CMK (cell line): Measurements from ENCODE around the gene RUNX2.

Source experiments
- DNase-seq: peaks from one replicate; pipeline ENCODE4 v3.0.0-alpha.2; 2010; ENCODE audit warnings: low read depth

The RUNX2 gene

GRCh38 chr6:45589367-45589766 lies 261.2 kb downstream of the RUNX2 start:
- DNase-seq: no peak

DNA sequence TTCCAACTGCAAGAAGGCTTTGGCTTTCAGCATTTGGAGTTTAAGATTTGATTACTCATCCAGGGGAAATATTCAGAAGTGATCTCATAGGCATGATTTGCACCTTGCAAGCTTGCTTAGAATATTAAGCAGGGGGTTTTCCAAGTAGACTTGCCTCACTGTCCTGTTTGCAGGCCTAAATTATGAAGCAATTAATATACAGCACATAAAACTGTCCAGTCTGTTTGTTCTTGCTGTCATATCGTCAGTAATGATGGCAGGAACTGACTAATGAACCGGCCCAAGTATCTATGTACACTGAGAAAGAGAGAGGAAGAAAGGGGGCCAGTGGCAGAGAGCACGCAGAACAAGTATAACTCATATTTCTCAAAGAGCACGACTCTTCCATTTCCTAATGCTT lies 262.1 kb downstream of the RUNX2 start:
- DNase-seq: no peak

DNA sequence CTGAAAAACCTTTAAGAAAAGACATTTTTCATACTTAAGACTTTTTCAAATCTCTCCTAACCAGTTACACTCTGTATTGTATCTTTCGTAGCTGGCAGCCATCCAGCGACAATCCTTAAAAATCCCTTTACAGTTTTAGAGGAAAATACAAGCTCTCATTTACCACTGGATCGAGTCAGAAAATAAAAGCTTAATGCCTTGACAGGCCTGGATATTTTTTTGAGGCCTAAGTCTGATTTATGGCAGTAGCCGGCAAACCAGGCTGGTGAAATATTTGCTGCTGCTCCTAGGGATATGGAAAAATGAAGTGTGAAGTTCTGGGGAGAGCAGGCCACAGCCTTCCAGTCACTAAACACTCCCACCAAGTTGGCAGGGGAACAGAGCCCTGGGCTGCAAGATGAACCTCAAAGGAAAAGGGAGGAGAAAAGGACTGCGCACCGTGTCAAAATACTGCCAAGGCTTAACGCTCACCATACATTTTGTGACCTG lies 262.6 kb downstream of the RUNX2 start:
- DNase-seq: no peak

DNA sequence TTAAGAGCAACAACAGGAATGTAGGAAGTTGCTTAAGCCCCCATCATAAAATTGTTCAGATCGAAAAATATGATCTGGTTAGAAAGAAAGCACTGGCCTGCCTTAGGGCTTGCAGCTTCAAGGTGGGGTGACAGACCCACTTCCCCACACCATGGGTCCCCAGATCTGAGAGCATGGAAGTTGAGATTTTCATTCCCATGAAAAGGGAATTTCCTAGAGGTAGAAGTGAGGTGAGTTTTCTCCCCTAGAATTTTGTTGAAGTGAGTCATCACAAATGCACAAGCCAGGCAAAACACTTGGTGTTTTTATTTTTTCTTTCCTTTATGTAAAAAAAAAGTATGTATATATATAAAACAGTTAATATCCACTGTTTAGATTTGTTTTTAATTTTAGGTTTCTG lies 263.2 kb downstream of the RUNX2 start:
- no peak for DNase-seq

- DNase-seq: no peak
Measured at GRCh38 chr6:45591890-45592289, 263.8 kb downstream of the RUNX2 start.

DNA sequence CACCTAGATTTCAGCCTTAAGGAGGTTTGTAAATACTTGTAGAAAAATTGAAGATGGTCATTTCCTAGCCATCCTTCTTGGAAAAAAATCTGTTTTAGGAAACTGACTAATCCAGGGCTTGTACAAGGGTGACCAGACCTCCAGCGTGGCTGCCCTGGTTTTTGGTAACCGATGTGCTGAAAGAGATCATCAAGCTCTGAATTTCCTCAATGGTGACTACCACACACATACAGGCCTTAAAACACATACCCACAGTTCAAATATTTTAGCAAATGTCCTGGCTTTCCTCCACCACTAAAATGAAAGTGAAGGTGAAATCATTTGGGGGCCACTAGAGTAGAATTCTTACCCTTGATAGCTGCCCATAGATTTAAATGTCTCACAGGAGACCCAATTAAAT lies 264.9 kb downstream of the RUNX2 start:
- no peak for DNase-seq

DNA sequence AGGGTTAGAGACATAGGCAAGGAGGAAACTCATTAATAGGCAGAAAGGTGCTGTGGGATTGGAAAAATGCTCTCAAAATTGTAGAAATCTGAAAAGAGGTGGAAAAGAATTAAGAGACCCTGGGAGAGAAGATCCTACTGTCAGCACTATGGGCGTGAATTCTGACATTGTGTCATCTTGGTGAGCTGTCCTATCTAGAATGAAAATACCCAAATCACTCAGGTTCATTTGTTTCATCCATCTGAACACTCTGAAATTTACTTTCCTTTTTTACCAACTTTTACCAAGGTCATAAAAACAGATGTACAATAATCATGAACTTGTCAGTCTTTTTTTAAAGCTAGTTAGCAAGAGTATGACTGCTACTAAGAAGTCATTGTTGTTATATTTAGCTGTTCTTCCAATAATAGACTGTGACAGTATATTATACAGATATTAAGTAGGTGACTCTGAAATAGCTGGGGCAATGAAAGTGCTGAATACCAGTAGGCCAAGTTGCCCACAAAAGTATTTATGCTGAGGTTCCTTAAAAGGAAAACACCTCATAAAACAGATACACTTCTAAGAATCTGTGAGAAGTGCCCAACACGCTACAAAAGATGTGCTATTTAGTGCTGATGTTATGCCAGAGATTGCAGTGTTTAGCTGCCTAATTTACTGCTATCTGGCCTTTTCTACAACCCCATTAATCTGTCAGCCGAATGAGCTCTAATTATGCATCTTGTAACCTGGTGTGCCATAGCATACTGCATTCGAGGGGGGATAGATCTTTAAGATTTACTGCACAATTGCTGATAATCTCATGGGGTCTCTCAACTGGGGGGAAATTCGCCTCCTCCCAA lies 267.1 kb downstream of the RUNX2 start:
- no peak for DNase-seq

GRCh38 chr6:45597424-45597823 lies 269.3 kb downstream of the RUNX2 start:
- no peak for DNase-seq

- DNase-seq: no peak
Measured at GRCh38 chr6:45599053-45599452, 270.9 kb downstream of the RUNX2 start.

GRCh38 chr6:45605971-45606370 lies 277.8 kb downstream of the RUNX2 start:
- DNase-seq: no peak

GRCh38 chr6:45606831-45607400 lies 278.8 kb downstream of the RUNX2 start:
- DNase-seq: no peak

DNA sequence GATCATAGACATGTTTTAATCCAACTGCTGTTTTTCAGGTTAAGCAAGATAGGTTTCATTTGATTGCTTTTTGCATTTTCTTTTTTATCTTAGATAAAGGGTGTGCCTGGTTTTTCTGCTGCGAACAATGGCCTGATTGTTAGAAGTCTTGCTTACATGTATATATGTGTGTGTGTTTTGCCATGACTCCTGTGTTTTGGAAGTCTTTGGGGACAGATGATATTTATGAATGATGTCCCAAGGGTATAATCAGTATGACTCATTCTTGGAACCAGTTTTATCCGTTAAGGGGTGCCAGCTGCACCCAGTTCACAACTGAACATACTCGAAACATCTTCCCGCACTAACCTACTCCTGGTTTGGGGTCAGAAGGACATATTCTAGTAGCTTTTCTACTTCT lies 279.7 kb downstream of the RUNX2 start:
- DNase-seq: no peak

GRCh38 chr6:45608252-45608913 lies 280.3 kb downstream of the RUNX2 start:
- DNase-seq: no peak

GRCh38 chr6:45609141-45609638 lies 281.1 kb downstream of the RUNX2 start:
- DNase-seq: no peak

DNA sequence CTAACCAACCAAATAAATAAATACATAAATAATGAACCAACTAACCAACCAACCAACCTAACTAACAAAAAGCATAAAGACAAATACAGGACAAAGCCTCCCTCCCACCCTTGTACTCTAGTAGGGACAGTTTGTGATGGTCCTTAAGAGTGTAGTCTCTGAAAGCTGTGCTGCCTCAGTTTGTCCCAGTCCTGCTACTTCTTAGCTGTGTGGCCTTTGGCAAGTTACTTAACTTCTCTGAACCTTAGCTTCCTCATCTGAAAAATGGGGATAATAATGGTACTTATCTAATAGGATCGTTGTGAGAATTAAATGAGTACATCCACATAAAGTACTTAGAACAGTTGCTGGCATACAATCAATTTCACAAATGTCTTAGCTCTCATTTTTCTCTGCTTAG lies 282.2 kb downstream of the RUNX2 start:
- DNase-seq: no peak

DNA sequence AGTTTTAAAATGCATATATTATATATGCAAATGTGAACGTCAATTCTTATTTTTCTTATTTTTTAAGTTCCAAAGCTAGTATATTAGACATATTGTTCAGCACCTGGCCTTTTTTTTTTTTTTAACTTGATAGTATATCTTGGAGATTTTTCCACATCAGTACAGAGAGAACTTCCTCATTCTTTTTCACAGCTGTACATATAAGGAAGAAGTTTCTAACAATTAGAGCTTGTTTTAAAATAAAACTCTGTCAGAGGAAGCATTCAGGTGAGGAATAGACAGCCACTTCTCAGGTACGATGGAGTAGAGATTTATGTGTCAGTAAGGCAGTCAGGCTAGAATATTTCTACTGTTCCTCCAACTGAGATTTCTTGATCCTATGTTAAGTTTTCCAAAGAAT lies 282.7 kb downstream of the RUNX2 start:
- no peak for DNase-seq

DNA sequence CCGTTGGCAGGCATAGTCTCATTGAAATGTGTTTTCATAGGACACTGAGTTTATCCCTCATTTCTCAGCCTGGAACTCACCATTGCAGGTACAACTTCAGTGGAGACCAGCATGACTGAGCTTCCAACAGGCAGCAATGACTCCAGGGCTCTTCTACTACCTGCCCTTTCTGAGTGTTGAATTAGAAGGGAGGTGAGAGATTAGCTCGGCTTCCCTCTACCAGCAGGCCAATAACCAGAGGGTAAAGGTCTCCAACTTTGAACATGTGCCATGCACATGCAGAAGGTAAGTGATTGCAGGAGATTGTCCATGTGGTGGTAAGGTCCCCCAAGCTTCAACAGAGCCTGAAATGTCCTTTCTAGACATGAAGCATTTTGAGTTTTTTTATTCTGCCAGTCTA lies 283.4 kb downstream of the RUNX2 start:
- DNase-seq: no peak

- no peak for DNase-seq
Measured at GRCh38 chr6:45613656-45614055, 285.5 kb downstream of the RUNX2 start.

DNA sequence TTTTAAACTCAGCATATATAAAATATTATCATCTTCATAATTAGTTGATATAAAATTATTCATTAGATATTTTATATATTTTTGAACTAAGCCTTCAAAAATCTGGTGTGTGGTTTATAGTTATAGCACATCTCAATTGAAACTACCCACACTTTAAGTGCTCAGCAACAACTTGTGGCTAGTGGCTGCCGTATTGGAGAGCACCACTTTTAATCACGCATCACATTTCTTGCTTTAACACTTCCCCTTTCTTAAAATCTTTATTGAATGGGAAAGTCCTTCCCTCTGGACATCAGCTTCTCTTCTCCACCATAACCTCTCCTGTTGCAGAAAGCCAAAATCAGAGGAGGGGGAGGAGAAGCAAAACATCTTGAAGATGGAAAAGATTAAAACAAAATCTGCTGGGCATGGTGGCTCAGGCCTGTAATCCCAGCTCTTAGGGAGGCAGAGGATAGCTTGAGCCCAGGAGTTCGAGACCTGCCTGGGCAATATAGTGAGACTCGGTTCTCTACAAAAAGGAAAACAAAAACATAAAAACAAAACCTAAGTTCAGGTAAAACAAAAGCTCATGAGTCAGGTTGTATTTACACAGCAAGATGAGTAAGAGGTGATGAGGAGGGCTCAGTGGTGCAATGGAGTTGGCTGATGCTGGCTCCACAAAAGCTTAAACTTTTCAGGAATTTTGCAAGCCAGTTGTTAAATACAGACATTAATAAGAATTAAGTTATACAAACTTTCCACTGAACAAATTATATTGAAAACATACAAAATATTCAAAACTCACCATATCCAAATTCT lies 286.6 kb downstream of the RUNX2 start:
- DNase-seq: no peak

- no peak for DNase-seq
Measured at GRCh38 chr6:45616209-45616608, 288.1 kb downstream of the RUNX2 start.

- no peak for DNase-seq
Measured at GRCh38 chr6:45617441-45617840, 289.3 kb downstream of the RUNX2 start.

DNA sequence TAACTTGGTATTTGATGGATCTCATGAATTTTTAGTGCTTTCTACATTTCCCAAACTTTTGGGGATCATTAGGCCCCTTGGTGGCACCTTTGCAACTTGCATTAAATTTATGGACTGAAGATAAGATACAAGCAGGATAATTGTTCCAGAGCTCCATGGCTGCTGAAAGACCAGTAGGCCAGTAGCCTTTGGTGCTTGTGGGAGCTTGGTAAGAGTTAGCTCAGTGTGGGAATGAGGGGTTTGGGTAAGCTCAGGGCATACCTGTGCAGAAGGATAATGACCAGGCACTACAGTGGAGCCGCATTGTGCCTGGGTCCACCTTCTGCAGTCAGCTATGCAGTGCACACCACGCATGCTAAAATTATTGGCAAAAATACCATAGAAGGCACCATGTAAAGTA lies 290.1 kb downstream of the RUNX2 start:
- no peak for DNase-seq
